ENCODE results near the gene CELA3A.

CELA3A gene

DNA sequence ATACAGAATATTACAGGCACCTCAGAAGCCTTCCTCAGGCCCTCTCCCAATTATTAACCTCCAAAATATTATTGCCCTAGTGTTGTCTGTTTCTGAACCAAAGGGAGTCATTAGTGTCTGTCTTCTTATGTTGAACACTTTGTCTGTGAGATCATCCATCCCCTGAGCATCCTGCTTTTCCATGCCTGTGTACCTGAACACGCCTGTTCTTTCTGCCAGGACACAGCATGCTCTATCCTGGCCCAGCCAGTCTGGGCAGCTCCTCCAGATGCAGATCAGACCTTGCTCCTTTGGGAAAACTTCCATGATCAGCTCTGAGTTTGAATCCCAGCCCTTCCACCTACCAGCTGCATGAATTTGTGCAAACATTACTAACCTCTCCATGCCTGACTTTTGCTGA, 40.0 kb downstream of the CELA3A start:
- Histone ChIP-seq H3K4me2 (ENCODE audit: low read length) (no peak overlapping the region), H3K36me3 (ENCODE audit: control insufficient read depth, low read length) (no peaks in the 10 kb centered on the region), H3K27ac (ENCODE audit: low read depth, low read length) (no peak overlapping the region), H3K9me2 (replicated peaks; ENCODE audit: control insufficient read depth, low read length) (no peaks in the 10 kb centered on the region), H3K27me3 (ENCODE audit: control insufficient read depth, low read length) (no peaks in the 10 kb centered on the region), H4K20me1 (ENCODE audit: control insufficient read depth, insufficient read depth, low read depth, low read length) (no peaks in the 10 kb centered on the region), H3K4me1 (ENCODE audit: control insufficient read depth, low read length) (peaks cover 50% of the 10 kb centered on the region), H3K9me3 (ENCODE audit: control insufficient read depth, insufficient read depth, low read length) (no peaks in the 10 kb centered on the region), H3K79me2 (ENCODE audit: control insufficient read depth, low read length) (no peaks in the 10 kb centered on the region), H3K4me3 (ENCODE audit: low read length) (no peak overlapping the region), H3F3A (ENCODE audit: control insufficient read depth, insufficient read depth) (peaks cover 8% of the 10 kb centered on the region; the same call in 1 of the 2 replicates)
- TF ChIP-seq, protein P1, sequence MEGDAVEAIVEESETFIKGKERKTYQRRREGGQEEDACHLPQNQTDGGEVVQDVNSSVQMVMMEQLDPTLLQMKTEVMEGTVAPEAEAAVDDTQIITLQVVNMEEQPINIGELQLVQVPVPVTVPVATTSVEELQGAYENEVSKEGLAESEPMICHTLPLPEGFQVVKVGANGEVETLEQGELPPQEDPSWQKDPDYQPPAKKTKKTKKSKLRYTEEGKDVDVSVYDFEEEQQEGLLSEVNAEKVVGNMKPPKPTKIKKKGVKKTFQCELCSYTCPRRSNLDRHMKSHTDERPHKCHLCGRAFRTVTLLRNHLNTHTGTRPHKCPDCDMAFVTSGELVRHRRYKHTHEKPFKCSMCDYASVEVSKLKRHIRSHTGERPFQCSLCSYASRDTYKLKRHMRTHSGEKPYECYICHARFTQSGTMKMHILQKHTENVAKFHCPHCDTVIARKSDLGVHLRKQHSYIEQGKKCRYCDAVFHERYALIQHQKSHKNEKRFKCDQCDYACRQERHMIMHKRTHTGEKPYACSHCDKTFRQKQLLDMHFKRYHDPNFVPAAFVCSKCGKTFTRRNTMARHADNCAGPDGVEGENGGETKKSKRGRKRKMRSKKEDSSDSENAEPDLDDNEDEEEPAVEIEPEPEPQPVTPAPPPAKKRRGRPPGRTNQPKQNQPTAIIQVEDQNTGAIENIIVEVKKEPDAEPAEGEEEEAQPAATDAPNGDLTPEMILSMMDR (IDR thresholded peaks at IDR 0.05; ENCODE audit: low read depth, low read length, poor library complexity, severe bottlenecking) = no peak
- no peak for TF ChIP-seq EZH2phosphoT487 (IDR thresholded peaks at IDR 0.05; ENCODE audit: borderline replicate concordance, low read length)

DNA sequence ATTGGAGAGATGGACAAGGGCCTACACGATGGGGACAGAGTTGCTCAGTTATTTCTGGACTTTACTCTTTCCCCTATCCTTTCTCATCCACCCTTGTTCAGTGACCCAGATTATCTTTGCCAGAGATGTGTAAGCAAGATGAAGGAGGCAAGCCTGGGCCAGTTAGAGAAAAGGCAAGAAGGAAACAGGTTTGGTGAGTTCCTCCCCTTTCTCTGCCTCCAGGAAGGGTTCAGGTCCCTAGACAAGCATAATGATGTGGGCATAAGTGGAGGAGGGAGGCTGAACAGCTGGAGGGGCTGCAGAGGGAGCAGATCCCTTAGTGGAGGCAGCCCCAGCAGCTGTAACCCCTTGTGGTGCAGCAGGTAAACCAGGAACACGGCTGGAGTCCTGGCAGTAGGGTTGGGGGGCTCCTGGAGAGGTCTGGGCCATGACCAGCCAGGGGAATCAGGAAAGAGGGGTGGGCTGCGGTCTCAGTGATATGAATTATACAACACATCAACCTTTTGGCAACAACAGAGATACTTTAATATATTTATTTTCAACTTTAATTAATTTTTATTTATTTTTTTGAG, 41.8 kb downstream of the CELA3A start:
- H3F3A ChIP-seq (ENCODE audit: control insufficient read depth, insufficient read depth) = 0 out of 2 replicates have a peak, but pooled peaks cover 4% of the 10 kb centered on the region
- no peaks in the 10 kb centered on the region for H3K27me3 ChIP-seq (ENCODE audit: control insufficient read depth, low read length)
- no peaks in the 10 kb centered on the region for H4K20me1 ChIP-seq (ENCODE audit: control insufficient read depth, insufficient read depth, low read depth, low read length)
- H3K9me2 ChIP-seq (replicated peaks; ENCODE audit: control insufficient read depth, low read length) = no peaks in the 10 kb centered on the region
- no peaks in the 10 kb centered on the region for H3K36me3 ChIP-seq (ENCODE audit: control insufficient read depth, low read length)
- H3K4me3 ChIP-seq (ENCODE audit: low read length) = peak overlapping the region; percentile 1
- H3K79me2 ChIP-seq (ENCODE audit: control insufficient read depth, low read length) = no peaks in the 10 kb centered on the region
- TF ChIP-seq, protein P1 (IDR thresholded peaks at IDR 0.05; ENCODE audit: low read depth, low read length, poor library complexity, severe bottlenecking) = no peak
- no peak for TF ChIP-seq EZH2phosphoT487 (IDR thresholded peaks at IDR 0.05; ENCODE audit: borderline replicate concordance, low read length)
- H3K9me3 ChIP-seq (ENCODE audit: control insufficient read depth, insufficient read depth, low read length) = no peaks in the 10 kb centered on the region
- peak overlapping the region; percentile 40 for H3K4me2 ChIP-seq (ENCODE audit: low read length)
- H3K27ac ChIP-seq (ENCODE audit: low read depth, low read length) = peak overlapping the region; percentile 46
- peaks cover 47% of the 10 kb centered on the region for H3K4me1 ChIP-seq (ENCODE audit: control insufficient read depth, low read length)

DNA sequence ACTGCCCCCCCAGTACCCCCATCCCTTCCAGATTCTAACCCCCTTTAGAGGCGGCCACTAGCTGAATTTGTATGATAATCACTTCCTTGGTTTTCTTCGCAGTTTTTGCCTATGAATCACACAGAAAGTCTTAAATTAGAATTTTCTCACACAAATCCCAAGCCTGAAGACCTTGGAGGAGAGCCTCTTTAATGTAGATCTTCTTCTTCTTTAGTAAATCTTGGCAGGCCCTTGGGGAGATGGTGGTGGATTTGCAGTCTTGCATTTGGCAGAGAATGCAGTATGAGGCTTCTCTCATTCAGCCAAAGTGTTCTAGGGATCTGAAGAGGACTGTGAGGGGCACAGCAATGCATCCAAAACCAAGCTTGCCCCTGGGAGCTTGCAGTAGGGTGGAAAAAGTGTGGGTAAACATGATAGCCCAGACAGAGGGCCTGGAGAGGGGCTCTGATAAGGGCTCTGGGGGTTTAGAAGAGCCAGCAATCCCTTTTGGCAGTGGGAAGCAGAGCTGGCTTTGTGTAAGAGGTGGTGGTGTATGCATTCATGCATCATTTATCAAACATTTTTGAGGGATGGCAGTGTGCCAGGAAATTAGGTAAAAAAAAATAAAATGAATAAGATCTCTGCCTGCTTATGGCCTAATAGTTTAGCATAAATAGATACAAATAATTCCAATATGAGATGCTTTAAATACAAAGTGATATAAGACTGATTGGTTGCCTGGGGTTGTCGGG, 43.4 kb downstream of the CELA3A start:
- H3K36me3 ChIP-seq (ENCODE audit: control insufficient read depth, low read length) = no peaks in the 10 kb centered on the region
- H3K4me3 ChIP-seq (ENCODE audit: low read length) = no peak overlapping the region
- no peaks in the 10 kb centered on the region for H3K27me3 ChIP-seq (ENCODE audit: control insufficient read depth, low read length)
- H3F3A ChIP-seq (ENCODE audit: control insufficient read depth, insufficient read depth) = 0 out of 2 replicates have a peak, but pooled peaks cover 4% of the 10 kb centered on the region
- no peaks in the 10 kb centered on the region for H3K9me2 ChIP-seq (replicated peaks; ENCODE audit: control insufficient read depth, low read length)
- H3K4me2 ChIP-seq (ENCODE audit: low read length) = no peak overlapping the region
- H3K4me1 ChIP-seq (ENCODE audit: control insufficient read depth, low read length) = peaks cover 41% of the 10 kb centered on the region
- H3K79me2 ChIP-seq (ENCODE audit: control insufficient read depth, low read length) = no peaks in the 10 kb centered on the region
- TF ChIP-seq, protein P1 (IDR thresholded peaks at IDR 0.05; ENCODE audit: low read depth, low read length, poor library complexity, severe bottlenecking) = no peak
- no peak for TF ChIP-seq EZH2phosphoT487 (IDR thresholded peaks at IDR 0.05; ENCODE audit: borderline replicate concordance, low read length)
- H3K27ac ChIP-seq (ENCODE audit: low read depth, low read length) = no peak overlapping the region
- H4K20me1 ChIP-seq (ENCODE audit: control insufficient read depth, insufficient read depth, low read depth, low read length) = no peaks in the 10 kb centered on the region
- H3K9me3 ChIP-seq (ENCODE audit: control insufficient read depth, insufficient read depth, low read length) = no peaks in the 10 kb centered on the region
